Liver (tissue), 3 donors: ENCODE data around the gene UBE3B.

Experiments used
- CTCF ChIP-seq: fragments of 150-350 bp; IDR thresholded peaks from 2 replicates; pipeline ENCODE4 v1.5.1; 2017; ENCODE audit warnings: improper control_type of control experiment, low read depth, low read length; ENCODE audit not compliant: missing input control
- EGR1 ChIP-seq, 2 donors: IDR thresholded peaks; 2 replicates each; pipeline ENCODE4 v1.6.1; 2016 to 2018; ENCODE audit warnings: antibody characterized with exemption in 2 of 2, low read depth in 2 of 2
- GABPA ChIP-seq, 2 donors: IDR thresholded peaks in 1 of 2; conservative IDR thresholded peaks in 1 of 2; 2 replicates each; pipeline ENCODE4 v1.6.1; 2016; ENCODE audit warnings: antibody characterized with exemption in 2 of 2, mild to moderate bottlenecking in 1 of 2, moderate library complexity in 1 of 2
- MAX ChIP-seq: IDR thresholded peaks from 2 replicates; pipeline ENCODE4 v1.6.1; 2016; ENCODE audit warnings: antibody characterized with exemption
- NR2F2 ChIP-seq: IDR thresholded peaks from 2 replicates; pipeline ENCODE4 v1.6.1; 2016; ENCODE audit warnings: antibody characterized with exemption
- RAD21 ChIP-seq, 2 donors: IDR thresholded peaks; 2 replicates each; pipeline ENCODE4 v1.6.1; 2016; ENCODE audit warnings: antibody characterized with exemption in 2 of 2, mild to moderate bottlenecking in 2 of 2
- RXRA ChIP-seq, 2 donors: IDR thresholded peaks; 2 replicates each; pipeline ENCODE4 v1.6.1; 2017 to 2018; ENCODE audit warnings: antibody characterized with exemption in 2 of 2, mild to moderate bottlenecking in 1 of 2
- TAF1 ChIP-seq: conservative IDR thresholded peaks from 2 replicates; pipeline ENCODE4 v1.6.1; 2016; ENCODE audit warnings: antibody characterized with exemption, mild to moderate bottlenecking
- YY1 ChIP-seq: IDR thresholded peaks from 2 replicates; pipeline ENCODE4 v1.6.1; 2016; ENCODE audit warnings: antibody characterized with exemption, mild to moderate bottlenecking
- donor health status: healthy.
- donor health status: healthy.

DNA sequence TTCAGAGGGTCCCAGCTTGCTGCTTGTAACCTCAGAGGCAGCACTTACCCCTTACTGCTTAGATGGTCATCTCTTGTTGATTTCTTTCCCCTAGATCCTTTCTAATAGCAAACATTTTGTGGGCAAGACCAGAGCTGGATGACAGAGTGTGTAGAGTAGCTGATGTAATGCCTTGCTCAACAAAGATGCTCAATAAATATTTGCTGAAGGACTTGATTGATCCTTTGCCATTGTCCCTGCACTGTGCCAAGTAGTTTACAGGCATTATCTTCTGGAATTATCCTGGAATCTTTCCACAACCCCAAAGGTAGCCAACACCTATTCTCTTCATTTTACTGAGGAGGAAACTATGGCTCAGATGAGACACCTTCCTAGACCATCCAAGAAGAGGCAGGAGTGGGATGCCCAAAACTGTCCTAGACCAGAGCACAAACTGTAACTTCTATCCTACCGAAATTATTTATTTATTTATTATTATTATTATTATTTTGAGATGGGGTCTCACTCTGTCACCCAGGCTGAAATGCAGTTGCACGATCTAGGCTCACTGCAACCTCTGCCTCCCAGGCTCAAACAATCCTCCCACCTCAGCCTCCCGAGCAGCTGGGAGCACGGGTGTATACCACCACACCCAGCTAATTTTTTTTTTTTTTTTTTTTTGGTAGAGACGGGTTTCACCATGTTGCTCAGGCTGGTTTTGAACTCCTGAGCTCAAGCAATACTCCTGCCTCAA, 94.5 kb downstream of the UBE3B start:
- TF ChIP-seq MAX = peak; percentile 25
- no peak for TF ChIP-seq TAF1
- no peak for TF ChIP-seq CTCF
- peak; percentile 37 to 79 for TF ChIP-seq RXRA (IDR thresholded peaks at IDR 0.05)
- peak; percentile 48 for TF ChIP-seq YY1
- TF ChIP-seq RAD21 (IDR thresholded peaks at IDR 0.05) = peak in 1 of 2 donors; percentile 4
- TF ChIP-seq GABPA (IDR thresholded peaks at IDR 0.05 in 1 of 2, conservative IDR thresholded peaks at IDR 0.05 in 1 of 2) = no peak
- no peak for TF ChIP-seq EGR1 (IDR thresholded peaks at IDR 0.05; ENCODE audit: low read depth in 2 of 2)
- TF ChIP-seq NR2F2 = no peak
